ENCODE data around the gene CYRIA. TPM values are rescaled to one million over a fixed set of nuclear protein-coding genes. Genes with fewer than 3 reads are reported as not detected.

Gene CYRIA
- total and polyA plus RNA-seq, 10 of the 15 experiments (the other 5 are each of a cell fraction or from before 2014, with no cell fraction given): 3.0 to 13.1 (median 8.5) TPM

DNA sequence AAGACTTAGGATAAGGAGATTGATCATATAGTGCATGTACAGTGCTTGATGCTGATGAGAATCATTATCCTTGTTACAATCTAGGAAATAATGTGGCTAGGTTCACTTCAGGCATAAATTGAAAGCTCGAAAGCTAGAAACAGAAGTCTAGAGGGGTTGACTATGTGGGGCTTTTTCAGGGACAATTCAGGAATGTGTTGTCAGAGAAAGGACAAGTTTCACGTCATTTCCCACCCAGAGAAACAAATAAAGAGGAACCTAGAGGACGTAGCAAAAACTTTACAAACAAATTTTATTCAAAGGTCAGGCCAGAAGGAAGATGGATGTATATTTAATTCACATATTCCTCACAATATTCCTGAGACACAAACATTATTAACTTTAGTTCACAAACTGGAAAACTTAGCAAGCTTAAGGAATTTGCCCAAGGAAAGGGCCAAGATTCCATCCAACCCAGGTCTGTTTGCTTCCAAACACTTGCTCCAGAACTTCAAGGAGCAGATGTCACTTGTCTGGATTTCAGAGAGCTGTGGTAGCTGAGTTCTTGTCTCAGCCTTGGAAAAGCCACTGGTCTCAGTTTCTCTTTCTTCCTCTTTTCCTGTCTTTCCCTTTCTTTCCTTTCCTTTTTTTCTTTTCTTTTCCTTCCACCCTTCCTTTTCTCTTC is 7.4 kb downstream of the CYRIA start (continued):
- TF ChIP-seq IKZF1 (conservative IDR thresholded peaks at IDR 0.05): peak; percentile 40; the same call in 1 of the 2 replicates
- TF ChIP-seq, protein P1, sequence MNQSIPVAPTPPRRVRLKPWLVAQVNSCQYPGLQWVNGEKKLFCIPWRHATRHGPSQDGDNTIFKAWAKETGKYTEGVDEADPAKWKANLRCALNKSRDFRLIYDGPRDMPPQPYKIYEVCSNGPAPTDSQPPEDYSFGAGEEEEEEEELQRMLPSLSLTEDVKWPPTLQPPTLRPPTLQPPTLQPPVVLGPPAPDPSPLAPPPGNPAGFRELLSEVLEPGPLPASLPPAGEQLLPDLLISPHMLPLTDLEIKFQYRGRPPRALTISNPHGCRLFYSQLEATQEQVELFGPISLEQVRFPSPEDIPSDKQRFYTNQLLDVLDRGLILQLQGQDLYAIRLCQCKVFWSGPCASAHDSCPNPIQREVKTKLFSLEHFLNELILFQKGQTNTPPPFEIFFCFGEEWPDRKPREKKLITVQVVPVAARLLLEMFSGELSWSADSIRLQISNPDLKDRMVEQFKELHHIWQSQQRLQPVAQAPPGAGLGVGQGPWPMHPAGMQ (IDR thresholded peaks at IDR 0.05; ENCODE audit: borderline replicate concordance): no peak
- TF ChIP-seq NR2C2 (IDR thresholded peaks at IDR 0.05; ENCODE audit: borderline replicate concordance, control insufficient read depth, insufficient read length, low read depth): no peak
- no peak for TF ChIP-seq SREBF2 (IDR thresholded peaks at IDR 0.05; ENCODE audit: low read length)
- TF ChIP-seq IRF3 (IDR thresholded peaks at IDR 0.05): no peak
- TF ChIP-seq BACH1 (IDR thresholded peaks at IDR 0.05; ENCODE audit: borderline replicate concordance): no peak
- TF ChIP-seq EP300 (IDR thresholded peaks at IDR 0.05; ENCODE audit: borderline replicate concordance in 1 of 2, control insufficient read depth in 1 of 2, low read depth in 2 of 2, low read length in 2 of 2): no peak
- TF ChIP-seq SRF (IDR thresholded peaks at IDR 0.05; ENCODE audit: low read depth in 2 of 2, low read length in 2 of 2): no peak
- no peak for TF ChIP-seq KDM1A (IDR thresholded peaks at IDR 0.05; ENCODE audit: borderline replicate concordance)
- no peak; the same call in 1 of the 2 replicates for TF ChIP-seq MTA2 (IDR thresholded peaks at IDR 0.05; ENCODE audit: low read depth)
- TF ChIP-seq MTA3 (IDR thresholded peaks at IDR 0.05; ENCODE audit: borderline replicate concordance, low read length): no peak
- no peak for TF ChIP-seq E2F8 (IDR thresholded peaks at IDR 0.05; ENCODE audit: low read depth, partially characterized antibody)
- no peak for TF ChIP-seq RFX5 (IDR thresholded peaks at IDR 0.05; ENCODE audit: low read depth, low read length)
- no peak for TF ChIP-seq USF2 (IDR thresholded peaks at IDR 0.05; ENCODE audit: borderline replicate concordance, low read depth, low read length)
- TF ChIP-seq SUZ12 (IDR thresholded peaks at IDR 0.05; ENCODE audit: unreplicated experiment): no peak
- TF ChIP-seq ZNF217 (IDR thresholded peaks at IDR 0.05): no peak
- peak; percentile 32; the same call in 1 of the 2 replicates for TF ChIP-seq ZBTB40 (IDR thresholded peaks at IDR 0.05; ENCODE audit: borderline replicate concordance)
- TF ChIP-seq BCL11A (IDR thresholded peaks at IDR 0.05; ENCODE audit: low read depth, low read length): no peak
- TF ChIP-seq TARDBP (IDR thresholded peaks at IDR 0.05; ENCODE audit: borderline replicate concordance): no peak
- TF ChIP-seq DPF2 (IDR thresholded peaks at IDR 0.05): no peak
